GM19395 (cell line): ENCODE results near the gene FFAR2.
"Not testable (repeated sequence)": the region's sequence is repeated elsewhere in the genome, so short reads cannot be mapped to it uniquely, and the experiment has no call there.

ENCODE experiments used
- ATAC-seq: cut with Tn5 transposase; IDR thresholded peaks from one replicate; pipeline ENCODE4 v1.9.1; 2021; ENCODE audit warnings: mild to moderate bottlenecking, moderate library complexity; ENCODE audit not compliant: unreplicated experiment

The FFAR2 gene

GRCh38 chr19:35423406-35423805 is 24.7 kb upstream of the FFAR2 start:
- not testable (repeated sequence) for ATAC-seq

- no peak for ATAC-seq
Observed at GRCh38 chr19:35425682-35426081, 22.4 kb upstream of the FFAR2 start.

GRCh38 chr19:35427187-35427586 is 20.9 kb upstream of the FFAR2 start:
- no peak for ATAC-seq

- no peak for ATAC-seq
Observed at GRCh38 chr19:35429698-35430408, 18.2 kb upstream of the FFAR2 start.

- no peak for ATAC-seq
Observed at GRCh38 chr19:35430409-35431144, 17.5 kb upstream of the FFAR2 start.

- no peak for ATAC-seq
Observed at GRCh38 chr19:35431145-35431807, 16.8 kb upstream of the FFAR2 start.

- no peak for ATAC-seq
Observed at GRCh38 chr19:35432911-35433310, 15.1 kb upstream of the FFAR2 start.

- no peak for ATAC-seq
Observed at GRCh38 chr19:35433448-35433847, 14.6 kb upstream of the FFAR2 start.

- ATAC-seq, result no peak
Observed at GRCh38 chr19:35435896-35436295, 12.2 kb upstream of the FFAR2 start.

GRCh38 chr19:35436477-35437405 is 11.3 kb upstream of the FFAR2 start:
- ATAC-seq, result no peak

- no peak for ATAC-seq
Observed at GRCh38 chr19:35437406-35437951, 10.6 kb upstream of the FFAR2 start.

- ATAC-seq, result no peak
Observed at GRCh38 chr19:35438096-35438495, 10.0 kb upstream of the FFAR2 start.

GRCh38 chr19:35438527-35438926 is 9.5 kb upstream of the FFAR2 start:
- no peak for ATAC-seq

- no peak for ATAC-seq
Observed at GRCh38 chr19:35439921-35440320, 8.1 kb upstream of the FFAR2 start.

- ATAC-seq, result no peak
Observed at GRCh38 chr19:35442091-35442490, 6.0 kb upstream of the FFAR2 start.

- no peak for ATAC-seq
Observed at GRCh38 chr19:35444735-35445134, 3.3 kb upstream of the FFAR2 start.

GRCh38 chr19:35445826-35446593 is 2.0 kb upstream of the FFAR2 start:
- ATAC-seq, result no peak

- no peak for ATAC-seq
Observed at GRCh38 chr19:35449359-35450043, 1.4 kb downstream of the FFAR2 start.
